DND-41 (cell line): ENCODE data around the gene MAP3K5.

Source experiments
- ATAC-seq: fragments of 200-7000 bp; cut with Tn5 transposase; 3 replicates; pipeline ENCODE4 v1.9.1; 2021; ENCODE audit warnings: low read depth; ENCODE audit not compliant: insufficient read depth
- DNase-seq: peaks from one replicate; pipeline ENCODE4 v3.0.0-alpha.2; 2020
- H2AFZ ChIP-seq: 2 replicates; pipeline ENCODE4 v1.6.0; 2012; ENCODE audit warnings: low read depth, low read length
- H3K27ac ChIP-seq: 2 replicates; pipeline ENCODE4 v1.5.1; 2012; ENCODE audit warnings: low read length, inconsistent platforms
- H3K27me3 ChIP-seq: fragments of 200-600 bp; sonication (generic); 2 replicates; pipeline ENCODE4 v1.6.0; 2012; ENCODE audit warnings: low read length, mild to moderate bottlenecking, inconsistent platforms; ENCODE audit not compliant: insufficient read depth, poor library complexity
- H3K36me3 ChIP-seq: 2 replicates; pipeline ENCODE4 v1.5.1; 2012; ENCODE audit warnings: low read length, inconsistent platforms; ENCODE audit not compliant: insufficient read depth
- H3K4me1 ChIP-seq: 2 replicates; pipeline ENCODE4 v1.5.1; 2012; ENCODE audit warnings: mild to moderate bottlenecking, low read length; ENCODE audit not compliant: insufficient read depth
- H3K4me2 ChIP-seq: 2 replicates; pipeline ENCODE4 v1.6.0; 2012; ENCODE audit warnings: mild to moderate bottlenecking, moderate library complexity, low read length, inconsistent platforms; ENCODE audit not compliant: insufficient read depth
- H3K4me3 ChIP-seq, 2 experiments: fragments of 200-600 bp in 1 of 2; shearing (Covaris generic) in 1 of 2; 2 replicates each; pipeline ENCODE4 v1.5.1; 2012 to 2016; ENCODE audit warnings: inconsistent platforms in 2 of 2, low read length in 2 of 2, mild to moderate bottlenecking in 2 of 2, low read depth in 1 of 2, moderate library complexity in 1 of 2
- H3K79me2 ChIP-seq: 2 replicates; pipeline ENCODE4 v1.6.0; 2012; ENCODE audit warnings: low read length, inconsistent platforms; ENCODE audit not compliant: insufficient read depth
- H3K9ac ChIP-seq: 2 replicates; pipeline ENCODE4 v1.6.0; 2012; ENCODE audit warnings: low read depth, mild to moderate bottlenecking, inconsistent platforms, low read length, moderate library complexity
- H3K9me3 ChIP-seq: 2 replicates; pipeline ENCODE4 v1.5.1; 2012; ENCODE audit warnings: low read length, moderate library complexity, mild to moderate bottlenecking, inconsistent platforms; ENCODE audit not compliant: insufficient read depth, severe bottlenecking
- H4K20me1 ChIP-seq: 2 replicates; pipeline ENCODE4 v1.6.0; 2012; ENCODE audit warnings: low read length; ENCODE audit not compliant: insufficient read depth
- EZH2 ChIP-seq: IDR thresholded peaks from 3 replicates; pipeline ENCODE4 v1.6.1; 2012; ENCODE audit warnings: borderline replicate concordance, low read depth, mild to moderate bottlenecking, moderate library complexity, low read length, inconsistent platforms; ENCODE audit not compliant: severe bottlenecking
- TF ChIP-seq, protein P1 (sequence below): IDR thresholded peaks from 2 replicates; pipeline ENCODE4 v1.5.1; 2012; ENCODE audit warnings: borderline replicate concordance, low read length, moderate library complexity, mild to moderate bottlenecking; ENCODE audit not compliant: poor library complexity, severe bottlenecking; ENCODE audit errors: extremely low read depth

The MAP3K5 gene

DNA sequence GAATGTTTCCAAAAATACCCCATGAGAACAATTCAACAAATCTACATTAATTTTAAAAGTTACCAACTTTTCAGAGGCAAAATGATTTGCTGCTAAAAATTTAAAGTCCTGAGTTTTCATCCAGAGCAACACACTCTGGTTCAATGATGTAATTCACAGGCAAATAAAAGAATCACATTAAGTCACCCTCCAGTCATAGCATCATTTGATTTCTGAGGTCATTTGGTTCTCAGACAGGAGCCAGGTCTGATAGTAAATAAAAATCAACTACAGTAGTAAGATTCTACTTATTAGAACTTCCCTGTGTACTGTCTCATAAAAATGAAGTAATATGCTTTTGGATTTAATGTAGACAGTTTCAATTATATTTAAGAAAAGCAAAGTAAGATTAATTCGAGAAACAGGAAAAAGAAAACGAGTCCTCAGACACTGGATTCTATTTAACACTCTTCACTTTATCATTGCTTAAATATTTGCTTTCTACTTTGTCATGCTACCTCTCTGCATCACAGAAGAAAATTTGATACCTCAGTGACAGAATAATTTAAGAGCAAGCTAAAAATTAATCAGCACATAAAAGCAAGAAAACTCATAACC lies 267.8 kb downstream of the MAP3K5 start:
- H3K79me2 ChIP-seq = no peaks in the 10 kb centered on the region
- TF ChIP-seq, protein P1, sequence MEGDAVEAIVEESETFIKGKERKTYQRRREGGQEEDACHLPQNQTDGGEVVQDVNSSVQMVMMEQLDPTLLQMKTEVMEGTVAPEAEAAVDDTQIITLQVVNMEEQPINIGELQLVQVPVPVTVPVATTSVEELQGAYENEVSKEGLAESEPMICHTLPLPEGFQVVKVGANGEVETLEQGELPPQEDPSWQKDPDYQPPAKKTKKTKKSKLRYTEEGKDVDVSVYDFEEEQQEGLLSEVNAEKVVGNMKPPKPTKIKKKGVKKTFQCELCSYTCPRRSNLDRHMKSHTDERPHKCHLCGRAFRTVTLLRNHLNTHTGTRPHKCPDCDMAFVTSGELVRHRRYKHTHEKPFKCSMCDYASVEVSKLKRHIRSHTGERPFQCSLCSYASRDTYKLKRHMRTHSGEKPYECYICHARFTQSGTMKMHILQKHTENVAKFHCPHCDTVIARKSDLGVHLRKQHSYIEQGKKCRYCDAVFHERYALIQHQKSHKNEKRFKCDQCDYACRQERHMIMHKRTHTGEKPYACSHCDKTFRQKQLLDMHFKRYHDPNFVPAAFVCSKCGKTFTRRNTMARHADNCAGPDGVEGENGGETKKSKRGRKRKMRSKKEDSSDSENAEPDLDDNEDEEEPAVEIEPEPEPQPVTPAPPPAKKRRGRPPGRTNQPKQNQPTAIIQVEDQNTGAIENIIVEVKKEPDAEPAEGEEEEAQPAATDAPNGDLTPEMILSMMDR = no peak
- no peak for TF ChIP-seq EZH2

DNA sequence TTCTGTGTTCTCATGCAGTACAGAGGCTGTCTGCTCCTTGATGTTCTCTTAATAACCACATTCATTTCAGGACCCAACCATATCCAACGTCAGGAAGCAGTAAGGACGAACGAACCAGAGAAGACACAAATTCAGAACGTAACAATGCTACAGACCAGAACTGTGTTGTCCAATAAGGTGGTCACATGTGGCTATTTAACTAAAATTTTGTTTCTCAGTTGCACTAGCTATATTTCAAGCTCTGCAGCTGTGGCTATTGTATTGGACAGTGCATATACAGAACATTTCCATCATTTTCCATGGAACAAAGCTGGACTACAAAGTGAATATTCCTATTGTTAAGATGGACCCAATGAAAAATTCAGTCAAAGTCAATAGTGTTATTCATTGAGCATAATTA lies 269.1 kb downstream of the MAP3K5 start:
- Histone ChIP-seq H3K79me2 (no peaks in the 10 kb centered on the region), H3K4me3 (no peak overlapping the region), H4K20me1 (peaks cover 2% of the 10 kb centered on the region; the same call in 1 of the 2 replicates), H3K4me1 (no peaks in the 10 kb centered on the region; the same call in 1 of the 2 replicates), H3K27me3 (peaks cover 33% of the 10 kb centered on the region), H3K9me3 (no peaks in the 10 kb centered on the region), H3K27ac (no peak overlapping the region), H3K9ac (no peak overlapping the region), H2AFZ (no peak overlapping the region), H3K4me2 (no peak overlapping the region), H3K36me3 (no peaks in the 10 kb centered on the region)
- TF ChIP-seq, protein P1 = no peak
- TF ChIP-seq EZH2 = no peak
- ATAC-seq (no peak), DNase-seq (no peak)

More for the DNA sequence above, 267.8 kb downstream of the MAP3K5 start:
- no peaks in the 10 kb centered on the region; the same call in 1 of the 2 replicates for H3K4me1 ChIP-seq
- DNase-seq = no peak
- H3K27me3 ChIP-seq = peaks cover 33% of the 10 kb centered on the region
- no peak overlapping the region for H2AFZ ChIP-seq
- peaks cover 2% of the 10 kb centered on the region; the same call in 1 of the 2 replicates for H4K20me1 ChIP-seq
- ATAC-seq = no peak
- no peak overlapping the region for H3K27ac ChIP-seq
- no peaks in the 10 kb centered on the region for H3K9me3 ChIP-seq
- H3K4me2 ChIP-seq = no peak overlapping the region
- no peak overlapping the region for H3K9ac ChIP-seq
- no peak overlapping the region for H3K4me3 ChIP-seq
- H3K36me3 ChIP-seq = no peaks in the 10 kb centered on the region

DNA sequence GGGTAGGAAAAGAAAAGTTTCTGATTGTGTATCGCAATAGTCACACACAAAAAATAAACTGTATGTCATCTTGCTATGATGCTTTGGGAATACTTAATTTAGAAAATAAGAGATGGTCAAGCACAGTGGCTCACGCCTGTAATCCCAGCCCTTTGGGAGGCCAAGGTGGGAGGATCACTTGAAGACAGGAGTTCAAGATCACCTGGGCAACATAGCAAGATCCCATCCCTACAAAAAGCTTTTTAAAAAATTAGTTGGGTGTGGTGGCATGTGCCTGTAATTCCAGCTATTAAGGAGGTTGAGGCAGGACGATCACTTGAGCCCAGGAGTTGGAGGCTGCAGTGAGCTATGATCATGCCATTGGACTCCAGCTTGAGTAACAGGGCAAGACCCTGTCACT lies 269.6 kb downstream of the MAP3K5 start:
- no peak overlapping the region for H3K4me2 ChIP-seq

More for the DNA sequence above, 269.6 kb downstream of the MAP3K5 start:
- DNase-seq (no peak), ATAC-seq (no peak)
- Histone ChIP-seq H3K36me3 (no peaks in the 10 kb centered on the region), H4K20me1 (peaks cover 2% of the 10 kb centered on the region; the same call in 1 of the 2 replicates), H3K4me1 (no peaks in the 10 kb centered on the region; the same call in 1 of the 2 replicates), H3K9me3 (no peaks in the 10 kb centered on the region), H2AFZ (no peak overlapping the region), H3K4me3 (no peak overlapping the region), H3K27me3 (peaks cover 33% of the 10 kb centered on the region), H3K9ac (no peak overlapping the region), H3K27ac (no peak overlapping the region), H3K79me2 (no peaks in the 10 kb centered on the region)
- TF ChIP-seq EZH2 = no peak
- TF ChIP-seq, protein P1 = no peak
